GM23338 (cell line): ENCODE measurements around the gene AP4E1.

ENCODE experiments used
- EZH2 ChIP-seq: fragments of 200-600 bp; sonication (generic); IDR thresholded peaks from one replicate; pipeline ENCODE4 v1.8.0; 2017; ENCODE audit warnings: antibody characterized with exemption, mild to moderate bottlenecking, low read depth; ENCODE audit not compliant: unreplicated experiment
- POLR2AphosphoS5 ChIP-seq: IDR thresholded peaks from 2 replicates; pipeline ENCODE4 v1.6.1; 2016; ENCODE audit warnings: antibody characterized with exemption, low read depth
- ZNF331 ChIP-seq: fragments of 250-450 bp; sonication (Bioruptor Pico); IDR thresholded peaks from 2 replicates; pipeline ENCODE4 v1.5.0; 2020; ENCODE audit warnings: low read depth, mild to moderate bottlenecking, moderate library complexity
- TF ChIP-seq, protein P1 (sequence below), 2 experiments: fragments of 200-600 bp in 1 of 2; sonication (generic) in 1 of 2; conservative IDR thresholded peaks; 2 replicates each; pipeline versions ENCODE4 v1.5.1 to v1.6.1; 2016 to 2017; ENCODE audit warnings: antibody characterized with exemption in 2 of 2, low read depth in 2 of 2, mild to moderate bottlenecking in 2 of 2, moderate library complexity in 1 of 2
- TF ChIP-seq, protein P2 (sequence below): IDR thresholded peaks from one replicate; pipeline ENCODE4 v1.6.1; 2018; ENCODE audit warnings: antibody characterized with exemption; ENCODE audit not compliant: unreplicated experiment

DNA sequence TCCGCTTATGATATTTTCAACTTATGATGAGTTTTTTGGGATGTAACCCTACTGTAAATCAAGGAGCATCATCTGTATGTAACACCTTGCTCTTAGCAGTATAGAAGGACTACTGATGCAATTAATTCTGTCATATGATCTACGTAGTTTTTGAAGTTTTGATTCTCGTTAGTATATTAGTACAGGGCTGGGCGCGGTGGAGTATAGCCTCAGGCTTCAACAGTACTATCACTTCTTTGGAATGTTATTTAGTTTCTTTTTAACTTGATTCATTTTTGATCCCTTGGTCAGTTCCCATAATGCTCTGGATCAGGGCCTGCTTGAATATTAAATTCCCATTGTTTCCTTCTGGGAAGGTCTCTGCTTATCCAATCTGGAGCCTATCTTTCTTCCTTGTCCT lies 23.9 kb upstream of the AP4E1 start:
- TF ChIP-seq EZH2 (no peak), POLR2AphosphoS5 (no peak), ZNF331 (CRISPR knock-in tag) (no peak)
- TF ChIP-seq, protein P1, sequence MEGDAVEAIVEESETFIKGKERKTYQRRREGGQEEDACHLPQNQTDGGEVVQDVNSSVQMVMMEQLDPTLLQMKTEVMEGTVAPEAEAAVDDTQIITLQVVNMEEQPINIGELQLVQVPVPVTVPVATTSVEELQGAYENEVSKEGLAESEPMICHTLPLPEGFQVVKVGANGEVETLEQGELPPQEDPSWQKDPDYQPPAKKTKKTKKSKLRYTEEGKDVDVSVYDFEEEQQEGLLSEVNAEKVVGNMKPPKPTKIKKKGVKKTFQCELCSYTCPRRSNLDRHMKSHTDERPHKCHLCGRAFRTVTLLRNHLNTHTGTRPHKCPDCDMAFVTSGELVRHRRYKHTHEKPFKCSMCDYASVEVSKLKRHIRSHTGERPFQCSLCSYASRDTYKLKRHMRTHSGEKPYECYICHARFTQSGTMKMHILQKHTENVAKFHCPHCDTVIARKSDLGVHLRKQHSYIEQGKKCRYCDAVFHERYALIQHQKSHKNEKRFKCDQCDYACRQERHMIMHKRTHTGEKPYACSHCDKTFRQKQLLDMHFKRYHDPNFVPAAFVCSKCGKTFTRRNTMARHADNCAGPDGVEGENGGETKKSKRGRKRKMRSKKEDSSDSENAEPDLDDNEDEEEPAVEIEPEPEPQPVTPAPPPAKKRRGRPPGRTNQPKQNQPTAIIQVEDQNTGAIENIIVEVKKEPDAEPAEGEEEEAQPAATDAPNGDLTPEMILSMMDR (conservative IDR thresholded peaks at IDR 0.05; ENCODE audit: low read depth in 2 of 2), result no peak
- TF ChIP-seq, protein P2, sequence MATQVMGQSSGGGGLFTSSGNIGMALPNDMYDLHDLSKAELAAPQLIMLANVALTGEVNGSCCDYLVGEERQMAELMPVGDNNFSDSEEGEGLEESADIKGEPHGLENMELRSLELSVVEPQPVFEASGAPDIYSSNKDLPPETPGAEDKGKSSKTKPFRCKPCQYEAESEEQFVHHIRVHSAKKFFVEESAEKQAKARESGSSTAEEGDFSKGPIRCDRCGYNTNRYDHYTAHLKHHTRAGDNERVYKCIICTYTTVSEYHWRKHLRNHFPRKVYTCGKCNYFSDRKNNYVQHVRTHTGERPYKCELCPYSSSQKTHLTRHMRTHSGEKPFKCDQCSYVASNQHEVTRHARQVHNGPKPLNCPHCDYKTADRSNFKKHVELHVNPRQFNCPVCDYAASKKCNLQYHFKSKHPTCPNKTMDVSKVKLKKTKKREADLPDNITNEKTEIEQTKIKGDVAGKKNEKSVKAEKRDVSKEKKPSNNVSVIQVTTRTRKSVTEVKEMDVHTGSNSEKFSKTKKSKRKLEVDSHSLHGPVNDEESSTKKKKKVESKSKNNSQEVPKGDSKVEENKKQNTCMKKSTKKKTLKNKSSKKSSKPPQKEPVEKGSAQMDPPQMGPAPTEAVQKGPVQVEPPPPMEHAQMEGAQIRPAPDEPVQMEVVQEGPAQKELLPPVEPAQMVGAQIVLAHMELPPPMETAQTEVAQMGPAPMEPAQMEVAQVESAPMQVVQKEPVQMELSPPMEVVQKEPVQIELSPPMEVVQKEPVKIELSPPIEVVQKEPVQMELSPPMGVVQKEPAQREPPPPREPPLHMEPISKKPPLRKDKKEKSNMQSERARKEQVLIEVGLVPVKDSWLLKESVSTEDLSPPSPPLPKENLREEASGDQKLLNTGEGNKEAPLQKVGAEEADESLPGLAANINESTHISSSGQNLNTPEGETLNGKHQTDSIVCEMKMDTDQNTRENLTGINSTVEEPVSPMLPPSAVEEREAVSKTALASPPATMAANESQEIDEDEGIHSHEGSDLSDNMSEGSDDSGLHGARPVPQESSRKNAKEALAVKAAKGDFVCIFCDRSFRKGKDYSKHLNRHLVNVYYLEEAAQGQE, result no peak
